ENCODE data around the gene MGAT4B.

Gene MGAT4B

GRCh38 chr5:179767496-179768100 lies 39.1 kb downstream of the MGAT4B start:
- H3K4me3 ChIP-seq (ENCODE audit: low read depth, low read length) = no peak overlapping the region
- no peak overlapping the region for H3K27ac ChIP-seq (ENCODE audit: low read depth, low read length)
- no peak overlapping the region for H2AK5ac ChIP-seq (ENCODE audit: low read length)
- peaks cover 20 to 31% of the 10 kb centered on the region in 2 experiments for H3K4me1 ChIP-seq (ENCODE audit: control insufficient read depth in 1 of 2, insufficient read depth in 2 of 2, low read length in 2 of 2)
- no CpG with 5 or more reads among the region's 9 CpGs for WGBS (ENCODE audit: extremely low coverage, insufficient coverage, insufficient read length)
- no peak overlapping the region for H3K18ac ChIP-seq (ENCODE audit: low read length)
- no peaks in the 10 kb centered on the region for H3K9me3 ChIP-seq (ENCODE audit: insufficient read depth, low read depth, low read length)
- no peak overlapping the region for H3K23ac ChIP-seq (ENCODE audit: low read length)
- no peak overlapping the region for H4K8ac ChIP-seq (ENCODE audit: low read depth, low read length)
- no peak overlapping the region for H2BK5ac ChIP-seq (ENCODE audit: low read depth, low read length, poor library complexity)
- no peak overlapping the region for H2AFZ ChIP-seq (ENCODE audit: insufficient read depth, low read length, poor library complexity)
- no peak overlapping the region for H3K4ac ChIP-seq (ENCODE audit: low read depth, low read length)
- no peak for DNase-seq
- H2BK12ac ChIP-seq (ENCODE audit: low read length) = no peak overlapping the region
- H3K79me2 ChIP-seq (ENCODE audit: control insufficient read depth, insufficient read depth, low read length, poor library complexity) = peaks cover 8% of the 10 kb centered on the region
- no peak overlapping the region for H3K14ac ChIP-seq (ENCODE audit: low read length)
- H3K79me1 ChIP-seq (ENCODE audit: low read length) = peaks cover 18% of the 10 kb centered on the region
- H3K4me2 ChIP-seq (ENCODE audit: low read length) = peak overlapping the region; percentile 28
- no peak overlapping the region for H4K91ac ChIP-seq (ENCODE audit: low read depth, low read length)
- H3K36me3 ChIP-seq (ENCODE audit: control insufficient read depth in 1 of 2, insufficient read depth in 2 of 2, low read length in 2 of 2) = peaks cover 32 to 44% of the 10 kb centered on the region in 2 experiments
- H2BK120ac ChIP-seq (ENCODE audit: insufficient read depth, low read length, poor library complexity) = no peak overlapping the region
- H3K9ac ChIP-seq (ENCODE audit: low read length) = no peak overlapping the region
- H4K12ac ChIP-seq (ENCODE audit: low read depth, low read length) = no peak overlapping the region
- no peaks in the 10 kb centered on the region for H3K27me3 ChIP-seq (ENCODE audit: insufficient read depth, low read length)

- Histone ChIP-seq H3K4me1 (ENCODE audit: control insufficient read depth in 1 of 2, insufficient read depth in 2 of 2, low read length in 2 of 2) (peaks cover 20 to 38% of the 10 kb centered on the region in 2 experiments), H3K4me3 (ENCODE audit: low read depth, low read length) (no peak overlapping the region), H3K36me3 (ENCODE audit: control insufficient read depth in 1 of 2, insufficient read depth in 2 of 2, low read length in 2 of 2) (peaks cover 26 to 38% of the 10 kb centered on the region in 2 experiments), H3K4me2 (ENCODE audit: low read length) (peak overlapping the region; percentile 24), H3K9me3 (ENCODE audit: insufficient read depth, low read depth, low read length) (no peaks in the 10 kb centered on the region), H4K12ac (ENCODE audit: low read depth, low read length) (no peak overlapping the region), H4K8ac (ENCODE audit: low read depth, low read length) (no peak overlapping the region), H3K79me1 (ENCODE audit: low read length) (peaks cover 18% of the 10 kb centered on the region), H3K9ac (ENCODE audit: low read length) (no peak overlapping the region), H3K27ac (ENCODE audit: low read depth, low read length) (peak overlapping the region; percentile 95), H4K91ac (ENCODE audit: low read depth, low read length) (peak overlapping the region; percentile 94), H2AFZ (ENCODE audit: insufficient read depth, low read length, poor library complexity) (no peak overlapping the region), H2BK12ac (ENCODE audit: low read length) (no peak overlapping the region), H3K79me2 (ENCODE audit: control insufficient read depth, insufficient read depth, low read length, poor library complexity) (peaks cover 8% of the 10 kb centered on the region), H2BK120ac (ENCODE audit: insufficient read depth, low read length, poor library complexity) (no peak overlapping the region), H3K27me3 (ENCODE audit: insufficient read depth, low read length) (no peaks in the 10 kb centered on the region), H2BK5ac (ENCODE audit: low read depth, low read length, poor library complexity) (no peak overlapping the region), H3K18ac (ENCODE audit: low read length) (no peak overlapping the region), H3K14ac (ENCODE audit: low read length) (no peak overlapping the region), H3K4ac (ENCODE audit: low read depth, low read length) (no peak overlapping the region), H2AK5ac (ENCODE audit: low read length) (no peak overlapping the region), H3K23ac (ENCODE audit: low read length) (no peak overlapping the region)
- no CpG with 5 or more reads among the region's 12 CpGs for WGBS (ENCODE audit: extremely low coverage, insufficient coverage, insufficient read length)
- no peak for DNase-seq
Observed at GRCh38 chr5:179766726-179767455, 39.8 kb downstream of the MGAT4B start.

GRCh38 chr5:179766021-179766725 lies 40.5 kb downstream of the MGAT4B start:
- Histone ChIP-seq H4K12ac (ENCODE audit: low read depth, low read length) (peak overlapping the region; percentile 68), H3K9me3 (ENCODE audit: insufficient read depth, low read depth, low read length) (no peaks in the 10 kb centered on the region), H3K79me2 (ENCODE audit: control insufficient read depth, insufficient read depth, low read length, poor library complexity) (peaks cover 8% of the 10 kb centered on the region), H3K9ac (ENCODE audit: low read length) (no peak overlapping the region), H3K27me3 (ENCODE audit: insufficient read depth, low read length) (no peaks in the 10 kb centered on the region), H3K79me1 (ENCODE audit: low read length) (peaks cover 18% of the 10 kb centered on the region), H3K4ac (ENCODE audit: low read depth, low read length) (peak overlapping the region; percentile 65), H2BK5ac (ENCODE audit: low read depth, low read length, poor library complexity) (peak overlapping the region; percentile 83), H2AK5ac (ENCODE audit: low read length) (peak overlapping the region; percentile 92), H3K18ac (ENCODE audit: low read length) (peak overlapping the region; percentile 83), H3K36me3 (ENCODE audit: control insufficient read depth in 1 of 2, insufficient read depth in 2 of 2, low read length in 2 of 2) (peaks cover 20 to 30% of the 10 kb centered on the region in 2 experiments), H4K91ac (ENCODE audit: low read depth, low read length) (peak overlapping the region; percentile 94), H2BK120ac (ENCODE audit: insufficient read depth, low read length, poor library complexity) (peak overlapping the region; percentile 84), H3K4me3 (ENCODE audit: low read depth, low read length) (no peak overlapping the region), H4K8ac (ENCODE audit: low read depth, low read length) (peak overlapping the region; percentile 64), H3K23ac (ENCODE audit: low read length) (no peak overlapping the region), H2AFZ (ENCODE audit: insufficient read depth, low read length, poor library complexity) (no peak overlapping the region), H3K4me1 (ENCODE audit: control insufficient read depth in 1 of 2, insufficient read depth in 2 of 2, low read length in 2 of 2) (peaks cover 20 to 38% of the 10 kb centered on the region in 2 experiments), H3K14ac (ENCODE audit: low read length) (peak overlapping the region; percentile 93), H2BK12ac (ENCODE audit: low read length) (peak overlapping the region; percentile 96), H3K4me2 (ENCODE audit: low read length) (peak overlapping the region; percentile 24), H3K27ac (ENCODE audit: low read depth, low read length) (peak overlapping the region; percentile 95)
- no peak for DNase-seq
- WGBS (ENCODE audit: extremely low coverage, insufficient coverage, insufficient read length) = no CpG with 5 or more reads among the region's 20 CpGs

GRCh38 chr5:179765400-179765799 lies 41.3 kb downstream of the MGAT4B start:
- peak overlapping the region; percentile 41 for H2BK120ac ChIP-seq (ENCODE audit: insufficient read depth, low read length, poor library complexity)
- H2BK5ac ChIP-seq (ENCODE audit: low read depth, low read length, poor library complexity) = peak overlapping the region; percentile 83
- H2AK5ac ChIP-seq (ENCODE audit: low read length) = no peak overlapping the region
- peaks cover 20 to 39% of the 10 kb centered on the region in 2 experiments for H3K4me1 ChIP-seq (ENCODE audit: control insufficient read depth in 1 of 2, insufficient read depth in 2 of 2, low read length in 2 of 2)
- H2BK12ac ChIP-seq (ENCODE audit: low read length) = no peak overlapping the region
- DNase-seq = no peak
- no peak overlapping the region for H3K23ac ChIP-seq (ENCODE audit: low read length)
- peak overlapping the region; percentile 93 for H3K14ac ChIP-seq (ENCODE audit: low read length)
- no peak overlapping the region for H3K4me2 ChIP-seq (ENCODE audit: low read length)
- peaks cover 18% of the 10 kb centered on the region for H3K79me1 ChIP-seq (ENCODE audit: low read length)
- peak overlapping the region; percentile 95 for H3K27ac ChIP-seq (ENCODE audit: low read depth, low read length)
- peaks cover 8% of the 10 kb centered on the region for H3K79me2 ChIP-seq (ENCODE audit: control insufficient read depth, insufficient read depth, low read length, poor library complexity)
- H4K12ac ChIP-seq (ENCODE audit: low read depth, low read length) = peak overlapping the region; percentile 68
- H2AFZ ChIP-seq (ENCODE audit: insufficient read depth, low read length, poor library complexity) = no peak overlapping the region
- no peak overlapping the region for H3K9ac ChIP-seq (ENCODE audit: low read length)
- H4K8ac ChIP-seq (ENCODE audit: low read depth, low read length) = no peak overlapping the region
- no CpG with 5 or more reads among the region's 13 CpGs for WGBS (ENCODE audit: extremely low coverage, insufficient coverage, insufficient read length)
- no peak overlapping the region for H3K4me3 ChIP-seq (ENCODE audit: low read depth, low read length)
- H3K18ac ChIP-seq (ENCODE audit: low read length) = peak overlapping the region; percentile 83
- peaks cover 17 to 28% of the 10 kb centered on the region in 2 experiments for H3K36me3 ChIP-seq (ENCODE audit: control insufficient read depth in 1 of 2, insufficient read depth in 2 of 2, low read length in 2 of 2)
- H3K4ac ChIP-seq (ENCODE audit: low read depth, low read length) = peak overlapping the region; percentile 7
- H3K27me3 ChIP-seq (ENCODE audit: insufficient read depth, low read length) = no peaks in the 10 kb centered on the region
- H4K91ac ChIP-seq (ENCODE audit: low read depth, low read length) = peak overlapping the region; percentile 94
- no peaks in the 10 kb centered on the region for H3K9me3 ChIP-seq (ENCODE audit: insufficient read depth, low read depth, low read length)

Data from trophoblast cell (in vitro differentiated cells and primary cell).